ENCODE data around the gene CALN1.

DNA sequence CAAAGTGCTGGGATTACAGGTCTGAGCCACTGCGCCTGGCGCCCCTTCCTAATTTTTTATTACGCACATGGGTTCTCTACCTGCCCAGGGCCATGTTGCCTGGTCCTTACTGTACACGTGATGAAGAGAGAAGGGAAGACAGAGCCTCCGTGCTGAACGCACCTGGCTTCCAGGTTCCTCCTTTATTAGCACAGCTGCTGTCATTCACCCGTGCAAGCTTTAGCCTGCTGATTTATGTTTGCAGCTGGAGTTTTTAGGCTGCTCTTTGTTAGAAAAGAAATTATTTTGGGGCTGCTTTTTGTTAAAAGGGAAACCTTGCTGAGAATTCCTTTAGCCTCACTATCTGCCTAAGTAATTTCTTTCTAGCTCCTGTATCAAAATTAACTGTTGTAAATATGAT, 417.0 kb downstream of the CALN1 start:
- TF ChIP-seq CTCF (optimal IDR thresholded peaks at IDR 0.05 in 1 of 3, IDR thresholded peaks at IDR 0.05 in 1 of 3, conservative IDR thresholded peaks at IDR 0.05 in 1 of 3; ENCODE audit: extremely low read depth in 1 of 3, insufficient read depth in 2 of 3, low read length in 3 of 3) (no peak), EZH2 (IDR thresholded peaks at IDR 0.05; ENCODE audit: low read length) (no peak)
